Astrocyte of the cerebellum (primary cell): ENCODE measurements around the gene GLCCI1.
"Not testable (repeated sequence)": the region's sequence is repeated elsewhere in the genome, so short reads cannot be mapped to it uniquely, and the experiment has no call there.

Experiments
- DNase-seq: peaks from one replicate; pipeline ENCODE4 v3.0.0-alpha.2; 2011; ENCODE audit warnings: low read depth
- H3K4me3 ChIP-seq: 2 replicates; pipeline ENCODE4 v1.5.1; 2011; ENCODE audit warnings: mild to moderate bottlenecking, low read depth, low read length, moderate library complexity
- in situ Hi-C: cut with HindIII; loops from 2 replicates; pipeline ENCODE4 v1.10.0; 2017; ENCODE audit warnings: low sequenced_read_pairs
- TF ChIP-seq, protein P1 (sequence below): IDR thresholded peaks from 2 replicates; pipeline ENCODE4 v1.5.1; 2012; ENCODE audit warnings: low read length, low read depth, moderate library complexity, mild to moderate bottlenecking; ENCODE audit errors: missing control alignments

Gene GLCCI1

GRCh38 chr7:8060241-8060640 is 91.6 kb downstream of the GLCCI1 start:
- in situ Hi-C loops: no loop called here
- TF ChIP-seq, protein P1, sequence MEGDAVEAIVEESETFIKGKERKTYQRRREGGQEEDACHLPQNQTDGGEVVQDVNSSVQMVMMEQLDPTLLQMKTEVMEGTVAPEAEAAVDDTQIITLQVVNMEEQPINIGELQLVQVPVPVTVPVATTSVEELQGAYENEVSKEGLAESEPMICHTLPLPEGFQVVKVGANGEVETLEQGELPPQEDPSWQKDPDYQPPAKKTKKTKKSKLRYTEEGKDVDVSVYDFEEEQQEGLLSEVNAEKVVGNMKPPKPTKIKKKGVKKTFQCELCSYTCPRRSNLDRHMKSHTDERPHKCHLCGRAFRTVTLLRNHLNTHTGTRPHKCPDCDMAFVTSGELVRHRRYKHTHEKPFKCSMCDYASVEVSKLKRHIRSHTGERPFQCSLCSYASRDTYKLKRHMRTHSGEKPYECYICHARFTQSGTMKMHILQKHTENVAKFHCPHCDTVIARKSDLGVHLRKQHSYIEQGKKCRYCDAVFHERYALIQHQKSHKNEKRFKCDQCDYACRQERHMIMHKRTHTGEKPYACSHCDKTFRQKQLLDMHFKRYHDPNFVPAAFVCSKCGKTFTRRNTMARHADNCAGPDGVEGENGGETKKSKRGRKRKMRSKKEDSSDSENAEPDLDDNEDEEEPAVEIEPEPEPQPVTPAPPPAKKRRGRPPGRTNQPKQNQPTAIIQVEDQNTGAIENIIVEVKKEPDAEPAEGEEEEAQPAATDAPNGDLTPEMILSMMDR: no peak
- no peak for DNase-seq
- H3K4me3 ChIP-seq: no peak overlapping the region

GRCh38 chr7:8063300-8063699 is 94.7 kb downstream of the GLCCI1 start:
- in situ Hi-C loops, DNase-seq, H3K4me3 ChIP-seq: not testable (repeated sequence)

GRCh38 chr7:8063706-8064297 is 95.2 kb downstream of the GLCCI1 start:
- DNase-seq: peak; percentile 16
- no peak overlapping the region for H3K4me3 ChIP-seq
- in situ Hi-C loops: no loop called here
- TF ChIP-seq, protein P1: no peak

DNA sequence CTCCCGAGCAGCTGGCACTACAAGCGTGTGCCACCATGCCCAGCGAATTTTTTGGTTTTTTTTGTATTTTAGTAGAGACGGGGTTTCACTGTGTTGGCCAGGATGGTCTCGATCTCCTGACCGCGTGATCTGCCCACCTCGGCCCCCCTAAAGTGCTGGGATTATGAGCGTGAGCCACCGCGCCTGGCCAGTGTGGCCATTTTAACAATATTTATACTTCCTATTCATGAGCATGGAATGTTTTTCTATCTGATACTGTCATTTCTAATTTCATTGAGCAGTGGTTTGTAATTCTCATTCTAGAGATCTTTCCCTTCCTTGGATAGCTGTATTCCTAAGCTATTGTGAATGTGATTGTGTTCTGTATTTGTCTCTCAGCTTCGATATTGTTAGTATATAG is 96.2 kb downstream of the GLCCI1 start:
- in situ Hi-C loops: no loop called here
- H3K4me3 ChIP-seq: no peak overlapping the region
- TF ChIP-seq, protein P1: no peak
- DNase-seq: no peak

GRCh38 chr7:8065356-8065813 is 96.8 kb downstream of the GLCCI1 start:
- H3K4me3 ChIP-seq: no peak overlapping the region
- DNase-seq: peak; percentile 92
- TF ChIP-seq, protein P1: no peak
- in situ Hi-C loops: no loop called here

DNA sequence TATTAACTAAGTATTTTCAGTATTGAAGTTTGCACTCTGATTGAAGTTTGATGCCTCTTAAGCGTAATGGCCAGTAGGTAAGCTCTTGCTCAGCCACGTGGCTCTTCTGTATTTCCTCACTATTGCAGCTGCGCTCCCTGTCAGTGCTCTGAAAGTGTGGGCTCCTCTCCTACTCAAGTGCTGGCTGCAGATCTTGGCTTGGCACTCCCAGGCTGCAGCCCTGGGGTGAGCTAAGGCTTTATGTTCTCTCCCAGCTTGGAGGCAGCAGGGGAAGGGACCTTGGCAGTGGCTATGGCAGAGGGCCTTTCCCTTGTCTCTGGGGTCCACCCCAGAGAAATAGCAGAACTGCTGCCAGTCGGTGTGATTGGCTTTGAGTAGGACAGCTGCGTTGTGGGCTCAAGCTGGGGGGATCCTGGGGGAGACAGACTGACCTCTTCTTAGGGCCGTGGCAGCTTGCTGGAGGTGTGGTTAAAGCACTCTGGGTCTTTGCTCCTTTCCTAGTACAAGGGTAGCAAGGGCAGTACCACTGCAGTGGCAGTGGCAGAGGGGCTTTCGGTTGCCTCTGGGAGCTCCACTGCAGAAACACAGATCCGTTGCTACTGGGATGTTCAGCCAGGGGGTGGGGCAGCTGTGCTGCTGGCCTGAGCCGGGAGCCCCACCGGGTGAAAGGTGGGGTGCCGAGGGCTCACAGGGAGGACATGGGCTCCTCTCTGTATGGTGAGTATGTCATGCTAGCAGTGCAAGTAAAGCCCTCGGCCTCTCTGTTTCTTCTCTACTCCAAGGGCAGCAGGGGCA is 100.5 kb downstream of the GLCCI1 start:
- H3K4me3 ChIP-seq: no peak overlapping the region
- TF ChIP-seq, protein P1: no peak
- no peak for DNase-seq
- in situ Hi-C loops: no loop called here

DNA sequence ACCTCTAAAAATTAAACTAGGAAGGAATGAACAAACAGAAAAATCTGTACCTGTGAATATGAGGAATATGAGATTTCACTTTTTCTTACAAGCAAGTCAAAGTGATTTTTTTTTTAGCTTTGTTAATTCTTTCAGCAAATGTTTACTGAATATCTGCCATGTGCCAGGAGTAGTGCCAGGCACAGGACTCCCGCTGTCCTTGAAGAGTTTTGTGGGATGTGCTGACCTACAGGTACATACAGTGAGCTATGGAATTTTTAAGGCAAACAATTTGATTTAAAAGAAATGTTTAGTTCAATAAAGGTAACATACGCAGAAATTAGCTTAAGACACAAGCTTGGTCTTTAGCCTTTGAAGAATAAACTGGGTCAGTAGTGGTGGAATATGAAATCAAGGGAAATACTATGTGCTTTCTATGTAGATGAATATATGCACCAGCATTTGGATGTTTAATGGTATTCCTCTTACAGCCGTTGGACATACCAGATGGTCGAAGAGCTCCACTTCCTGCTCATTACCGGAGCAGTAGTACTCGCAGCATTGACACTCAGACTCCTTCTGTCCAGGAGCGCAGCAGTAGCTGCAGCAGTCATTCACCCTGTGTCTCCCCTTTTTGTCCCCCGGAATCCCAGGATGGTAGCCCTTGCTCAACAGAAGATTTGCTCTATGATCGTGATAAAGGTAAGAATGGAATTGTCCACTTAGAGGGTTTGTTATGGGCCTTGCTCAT is 102.0 kb downstream of the GLCCI1 start:
- H3K4me3 ChIP-seq: no peak overlapping the region
- in situ Hi-C loops: no loop called here
- TF ChIP-seq, protein P1: no peak
- no peak for DNase-seq
